ENCODE measurements around the gene NLN. TPM values are rescaled to one million over a fixed set of nuclear protein-coding genes. Genes with fewer than 3 reads are reported as not detected.
A peak's percentile ranks its signal among the peaks of the same experiment; 100 is the strongest.

The NLN gene
- total RNA-seq, 4 donors from 2014 or later = 8.7 to 11.9 (median 9.1) TPM

- no peak for TF ChIP-seq EP300 (IDR thresholded peaks at IDR 0.05)
- no peak for TF ChIP-seq POLR2A (IDR thresholded peaks at IDR 0.05; ENCODE audit: low read depth)
- TF ChIP-seq CTCF (IDR thresholded peaks at IDR 0.05) = no peak
- no peak for TF ChIP-seq POLR2AphosphoS5 (IDR thresholded peaks at IDR 0.05)
- Histone ChIP-seq H3K27ac (replicated peaks in 1 of 4) (no peak overlapping the region), H3K9me3 (no peaks in the 10 kb centered on the region), H3K4me1 (no peaks in the 10 kb centered on the region), H3K36me3 (no peaks in the 10 kb centered on the region), H3K27me3 (no peaks in the 10 kb centered on the region), H3K4me3 (no peak overlapping the region)
- DNase-seq (ENCODE audit: extremely low spot score) = no peak
- intact Hi-C loops (cut with DNase I) = no loop called here
These were observed 140.4 kb downstream of the NLN start for GRCh38 chr5:65862384-65862783.

GRCh38 chr5:65863747-65864146, 141.7 kb downstream of the NLN start:
- intact Hi-C loops (cut with DNase I) = no loop called here
- H3K27ac ChIP-seq (replicated peaks in 1 of 4) = no peak overlapping the region
- no peaks in the 10 kb centered on the region for H3K4me1 ChIP-seq
- H3K36me3 ChIP-seq = no peaks in the 10 kb centered on the region
- DNase-seq (ENCODE audit: extremely low spot score) = no peak
- no peaks in the 10 kb centered on the region for H3K9me3 ChIP-seq
- TF ChIP-seq EP300 (IDR thresholded peaks at IDR 0.05) (no peak), POLR2A (IDR thresholded peaks at IDR 0.05; ENCODE audit: low read depth) (no peak), POLR2AphosphoS5 (IDR thresholded peaks at IDR 0.05) (no peak), CTCF (IDR thresholded peaks at IDR 0.05) (no peak)
- no peaks in the 10 kb centered on the region for H3K27me3 ChIP-seq
- H3K4me3 ChIP-seq = no peak overlapping the region
- 98% methylated on average over 2 of the region's 2 CpGs for WGBS

- no peaks in the 10 kb centered on the region for H3K9me3 ChIP-seq
- no peaks in the 10 kb centered on the region for H3K36me3 ChIP-seq
- H3K27ac ChIP-seq (replicated peaks in 1 of 4) = no peak overlapping the region
- WGBS = 74% methylated on average over 6 of the region's 6 CpGs
- H3K27me3 ChIP-seq = no peaks in the 10 kb centered on the region
- intact Hi-C loops (cut with DNase I) = no loop called here
- H3K4me3 ChIP-seq = no peak overlapping the region
- no peak for TF ChIP-seq CTCF (IDR thresholded peaks at IDR 0.05)
- no peak for TF ChIP-seq EP300 (IDR thresholded peaks at IDR 0.05)
- no peak for TF ChIP-seq POLR2A (IDR thresholded peaks at IDR 0.05; ENCODE audit: low read depth)
- no peak for TF ChIP-seq POLR2AphosphoS5 (IDR thresholded peaks at IDR 0.05)
- H3K4me1 ChIP-seq = no peaks in the 10 kb centered on the region
- DNase-seq (ENCODE audit: extremely low spot score) = peak; percentile 53
These were observed 145.0 kb downstream of the NLN start for GRCh38 chr5:65866837-65867521.

- Histone ChIP-seq H3K4me3 (no peak overlapping the region), H3K9me3 (no peaks in the 10 kb centered on the region), H3K27me3 (no peaks in the 10 kb centered on the region), H3K4me1 (no peaks in the 10 kb centered on the region), H3K27ac (replicated peaks in 1 of 4) (no peak overlapping the region), H3K36me3 (no peaks in the 10 kb centered on the region)
- intact Hi-C loops (cut with DNase I) = no loop called here
- DNase-seq (ENCODE audit: extremely low spot score) = peak; percentile 42
- TF ChIP-seq POLR2AphosphoS5 (IDR thresholded peaks at IDR 0.05) = no peak
- no peak for TF ChIP-seq CTCF (IDR thresholded peaks at IDR 0.05)
- TF ChIP-seq EP300 (IDR thresholded peaks at IDR 0.05) = no peak
- no peak for TF ChIP-seq POLR2A (IDR thresholded peaks at IDR 0.05; ENCODE audit: low read depth)
- WGBS = 65% methylated on average over 11 of the region's 11 CpGs
These were observed 145.7 kb downstream of the NLN start for GRCh38 chr5:65867542-65868195.
